Gastroesophageal sphincter (tissue), 3 donors: Measurements from ENCODE around the gene C7orf25.

ENCODE experiments used
- EP300 ChIP-seq: sonication (generic); formaldehyde crosslinking; IDR thresholded peaks from one replicate; pipeline ENCODE4 v1.6.1; 2017; ENCODE audit warnings: antibody characterized with exemption, mild to moderate bottlenecking
- TF ChIP-seq, protein P1 (sequence below), 4 experiments: fragments of 200-600 bp in 2 of 4; fragments of 450-650 bp in 2 of 4; sonication (generic) in 1 of 4; IDR thresholded peaks; one replicate each; pipeline ENCODE4 v1.5.1; 2017 to 2019; ENCODE audit warnings: antibody characterized with exemption in 4 of 4, mild to moderate bottlenecking in 2 of 4, moderate library complexity in 2 of 4

GRCh38 chr7:42956062-42956461, 44.2 kb upstream of the C7orf25 start:
- no peak for TF ChIP-seq EP300
- TF ChIP-seq, protein P1, sequence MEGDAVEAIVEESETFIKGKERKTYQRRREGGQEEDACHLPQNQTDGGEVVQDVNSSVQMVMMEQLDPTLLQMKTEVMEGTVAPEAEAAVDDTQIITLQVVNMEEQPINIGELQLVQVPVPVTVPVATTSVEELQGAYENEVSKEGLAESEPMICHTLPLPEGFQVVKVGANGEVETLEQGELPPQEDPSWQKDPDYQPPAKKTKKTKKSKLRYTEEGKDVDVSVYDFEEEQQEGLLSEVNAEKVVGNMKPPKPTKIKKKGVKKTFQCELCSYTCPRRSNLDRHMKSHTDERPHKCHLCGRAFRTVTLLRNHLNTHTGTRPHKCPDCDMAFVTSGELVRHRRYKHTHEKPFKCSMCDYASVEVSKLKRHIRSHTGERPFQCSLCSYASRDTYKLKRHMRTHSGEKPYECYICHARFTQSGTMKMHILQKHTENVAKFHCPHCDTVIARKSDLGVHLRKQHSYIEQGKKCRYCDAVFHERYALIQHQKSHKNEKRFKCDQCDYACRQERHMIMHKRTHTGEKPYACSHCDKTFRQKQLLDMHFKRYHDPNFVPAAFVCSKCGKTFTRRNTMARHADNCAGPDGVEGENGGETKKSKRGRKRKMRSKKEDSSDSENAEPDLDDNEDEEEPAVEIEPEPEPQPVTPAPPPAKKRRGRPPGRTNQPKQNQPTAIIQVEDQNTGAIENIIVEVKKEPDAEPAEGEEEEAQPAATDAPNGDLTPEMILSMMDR (IDR thresholded peaks at IDR 0.05), result no peak
